ENCODE results near the gene TLR5.

DNA sequence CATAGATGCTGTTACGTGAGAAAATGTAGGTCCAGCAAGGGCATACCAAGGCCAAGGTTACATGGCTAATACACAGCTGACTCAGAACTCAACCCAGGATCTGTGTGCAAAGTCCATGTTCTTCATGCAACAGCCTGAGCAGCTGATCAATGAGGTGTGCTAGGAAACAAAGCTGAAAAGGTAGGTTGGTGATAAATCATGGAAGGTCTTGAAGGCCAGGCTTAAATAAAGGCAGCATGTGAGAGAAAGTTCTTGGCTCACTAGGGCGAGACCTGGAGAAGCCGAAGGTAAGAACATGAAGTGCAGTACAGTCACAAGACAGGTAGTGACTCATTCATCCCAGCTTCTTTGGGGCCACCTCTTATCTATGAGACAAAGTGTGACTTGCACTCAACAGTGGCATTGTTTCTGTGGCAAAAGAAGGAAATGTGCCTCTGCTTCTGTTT, 33.4 kb downstream of the TLR5 start:
- TF ChIP-seq, protein P1, sequence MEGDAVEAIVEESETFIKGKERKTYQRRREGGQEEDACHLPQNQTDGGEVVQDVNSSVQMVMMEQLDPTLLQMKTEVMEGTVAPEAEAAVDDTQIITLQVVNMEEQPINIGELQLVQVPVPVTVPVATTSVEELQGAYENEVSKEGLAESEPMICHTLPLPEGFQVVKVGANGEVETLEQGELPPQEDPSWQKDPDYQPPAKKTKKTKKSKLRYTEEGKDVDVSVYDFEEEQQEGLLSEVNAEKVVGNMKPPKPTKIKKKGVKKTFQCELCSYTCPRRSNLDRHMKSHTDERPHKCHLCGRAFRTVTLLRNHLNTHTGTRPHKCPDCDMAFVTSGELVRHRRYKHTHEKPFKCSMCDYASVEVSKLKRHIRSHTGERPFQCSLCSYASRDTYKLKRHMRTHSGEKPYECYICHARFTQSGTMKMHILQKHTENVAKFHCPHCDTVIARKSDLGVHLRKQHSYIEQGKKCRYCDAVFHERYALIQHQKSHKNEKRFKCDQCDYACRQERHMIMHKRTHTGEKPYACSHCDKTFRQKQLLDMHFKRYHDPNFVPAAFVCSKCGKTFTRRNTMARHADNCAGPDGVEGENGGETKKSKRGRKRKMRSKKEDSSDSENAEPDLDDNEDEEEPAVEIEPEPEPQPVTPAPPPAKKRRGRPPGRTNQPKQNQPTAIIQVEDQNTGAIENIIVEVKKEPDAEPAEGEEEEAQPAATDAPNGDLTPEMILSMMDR (IDR thresholded peaks at IDR 0.05) = no peak
- no peak for TF ChIP-seq POLR2A (IDR thresholded peaks at IDR 0.05)
